Measurements from ENCODE around the gene BSN.

GRCh38 chr3:49602877-49603411 is 48.7 kb downstream of the BSN start:
- TF ChIP-seq POLR2A (IDR thresholded peaks at IDR 0.05) (no peak), POLR2AphosphoS5 (IDR thresholded peaks at IDR 0.05) (no peak)
- TF ChIP-seq, protein P1, sequence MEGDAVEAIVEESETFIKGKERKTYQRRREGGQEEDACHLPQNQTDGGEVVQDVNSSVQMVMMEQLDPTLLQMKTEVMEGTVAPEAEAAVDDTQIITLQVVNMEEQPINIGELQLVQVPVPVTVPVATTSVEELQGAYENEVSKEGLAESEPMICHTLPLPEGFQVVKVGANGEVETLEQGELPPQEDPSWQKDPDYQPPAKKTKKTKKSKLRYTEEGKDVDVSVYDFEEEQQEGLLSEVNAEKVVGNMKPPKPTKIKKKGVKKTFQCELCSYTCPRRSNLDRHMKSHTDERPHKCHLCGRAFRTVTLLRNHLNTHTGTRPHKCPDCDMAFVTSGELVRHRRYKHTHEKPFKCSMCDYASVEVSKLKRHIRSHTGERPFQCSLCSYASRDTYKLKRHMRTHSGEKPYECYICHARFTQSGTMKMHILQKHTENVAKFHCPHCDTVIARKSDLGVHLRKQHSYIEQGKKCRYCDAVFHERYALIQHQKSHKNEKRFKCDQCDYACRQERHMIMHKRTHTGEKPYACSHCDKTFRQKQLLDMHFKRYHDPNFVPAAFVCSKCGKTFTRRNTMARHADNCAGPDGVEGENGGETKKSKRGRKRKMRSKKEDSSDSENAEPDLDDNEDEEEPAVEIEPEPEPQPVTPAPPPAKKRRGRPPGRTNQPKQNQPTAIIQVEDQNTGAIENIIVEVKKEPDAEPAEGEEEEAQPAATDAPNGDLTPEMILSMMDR (IDR thresholded peaks at IDR 0.05) = no peak
